SK-N-MC (cell line): ENCODE measurements around the gene CHODL.

Experiments
- EZH2 ChIP-seq: fragments of 200-600 bp; sonication (generic); IDR thresholded peaks from one replicate; pipeline ENCODE4 v1.6.1; 2017; ENCODE audit warnings: antibody characterized with exemption
- POLR2AphosphoS5 ChIP-seq: IDR thresholded peaks from 2 replicates; pipeline ENCODE4 v1.6.1; 2012; ENCODE audit warnings: mild to moderate bottlenecking, low read depth, low read length, borderline replicate concordance

GRCh38 chr21:18267496-18267895 lies 22.9 kb downstream of the CHODL start:
- no peak for TF ChIP-seq POLR2AphosphoS5
- TF ChIP-seq EZH2 = no peak
